Measurements from ENCODE around the gene STX18.

The STX18 gene

DNA sequence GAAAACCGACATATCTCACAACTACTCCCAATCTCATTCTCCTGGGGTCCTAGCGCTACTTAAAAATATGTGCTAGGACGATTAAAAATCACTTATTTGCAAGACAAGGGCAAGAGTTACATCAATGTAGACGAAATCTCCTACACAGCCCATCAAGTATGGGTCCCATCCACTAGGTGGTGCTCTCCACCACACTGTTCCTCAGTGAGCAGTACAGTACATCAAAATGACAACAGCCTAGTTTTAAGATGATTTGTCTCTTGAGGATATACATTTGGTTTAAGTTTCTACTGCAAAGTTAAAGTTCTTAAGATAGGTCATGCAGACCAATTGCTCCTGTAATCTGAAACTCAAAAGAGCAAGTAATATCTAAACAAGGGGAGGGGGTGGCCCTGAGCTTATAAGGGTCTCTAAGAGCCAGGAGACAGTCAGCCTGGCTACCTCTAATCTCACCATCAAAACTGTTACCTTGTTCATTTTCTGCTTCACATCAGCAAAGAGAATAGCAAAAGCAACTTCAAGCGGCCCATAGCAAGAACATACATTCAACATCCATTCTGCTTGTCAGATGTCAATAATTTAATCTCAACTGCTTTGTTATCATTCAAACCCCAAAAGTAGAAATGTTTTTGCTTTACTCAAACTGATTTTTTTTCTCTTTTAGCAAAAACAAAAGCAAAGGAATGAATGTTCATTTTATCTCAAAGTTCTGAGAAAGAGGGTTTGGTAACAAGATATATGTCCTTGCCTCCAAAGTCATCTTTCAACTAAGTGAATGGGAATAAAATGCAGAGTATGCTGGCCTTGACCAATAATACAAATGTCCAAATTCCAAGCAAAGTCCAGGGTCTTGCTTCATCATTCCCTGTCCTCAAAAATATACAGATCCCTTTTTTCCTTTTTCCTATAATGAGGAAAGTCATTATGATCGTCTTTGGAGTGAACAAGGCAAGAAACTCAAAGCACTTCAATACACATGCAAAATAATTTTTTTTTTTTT, 53.1 kb downstream of the STX18 start:
- peaks cover 7% of the 10 kb centered on the region for H3K27me3 Mint-ChIP-seq (ENCODE audit: low read depth, poor library complexity)
- H3K36me3 Mint-ChIP-seq (ENCODE audit: low read depth), result no peaks in the 10 kb centered on the region
- H3K27ac Mint-ChIP-seq, result no peak overlapping the region
- peak; percentile 75 for DNase-seq
- H3K9me3 Mint-ChIP-seq, result no peaks in the 10 kb centered on the region
- H3K4me3 Mint-ChIP-seq, result no peak overlapping the region
- peaks cover 12% of the 10 kb centered on the region for H3K4me1 Mint-ChIP-seq
- TF ChIP-seq, protein P1, sequence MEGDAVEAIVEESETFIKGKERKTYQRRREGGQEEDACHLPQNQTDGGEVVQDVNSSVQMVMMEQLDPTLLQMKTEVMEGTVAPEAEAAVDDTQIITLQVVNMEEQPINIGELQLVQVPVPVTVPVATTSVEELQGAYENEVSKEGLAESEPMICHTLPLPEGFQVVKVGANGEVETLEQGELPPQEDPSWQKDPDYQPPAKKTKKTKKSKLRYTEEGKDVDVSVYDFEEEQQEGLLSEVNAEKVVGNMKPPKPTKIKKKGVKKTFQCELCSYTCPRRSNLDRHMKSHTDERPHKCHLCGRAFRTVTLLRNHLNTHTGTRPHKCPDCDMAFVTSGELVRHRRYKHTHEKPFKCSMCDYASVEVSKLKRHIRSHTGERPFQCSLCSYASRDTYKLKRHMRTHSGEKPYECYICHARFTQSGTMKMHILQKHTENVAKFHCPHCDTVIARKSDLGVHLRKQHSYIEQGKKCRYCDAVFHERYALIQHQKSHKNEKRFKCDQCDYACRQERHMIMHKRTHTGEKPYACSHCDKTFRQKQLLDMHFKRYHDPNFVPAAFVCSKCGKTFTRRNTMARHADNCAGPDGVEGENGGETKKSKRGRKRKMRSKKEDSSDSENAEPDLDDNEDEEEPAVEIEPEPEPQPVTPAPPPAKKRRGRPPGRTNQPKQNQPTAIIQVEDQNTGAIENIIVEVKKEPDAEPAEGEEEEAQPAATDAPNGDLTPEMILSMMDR (IDR thresholded peaks at IDR 0.05), result peak; percentile 94

GRCh38 chr4:4486969-4487368, 54.9 kb downstream of the STX18 start:
- Mint-ChIP-seq H3K4me1 (peaks cover 19% of the 10 kb centered on the region), H3K27me3 (ENCODE audit: low read depth, poor library complexity) (peaks cover 12% of the 10 kb centered on the region), H3K9me3 (no peaks in the 10 kb centered on the region), H3K4me3 (no peak overlapping the region), H3K36me3 (ENCODE audit: low read depth) (no peaks in the 10 kb centered on the region), H3K27ac (no peak overlapping the region)
- DNase-seq, result no peak
- TF ChIP-seq, protein P1 (IDR thresholded peaks at IDR 0.05), result no peak

DNA sequence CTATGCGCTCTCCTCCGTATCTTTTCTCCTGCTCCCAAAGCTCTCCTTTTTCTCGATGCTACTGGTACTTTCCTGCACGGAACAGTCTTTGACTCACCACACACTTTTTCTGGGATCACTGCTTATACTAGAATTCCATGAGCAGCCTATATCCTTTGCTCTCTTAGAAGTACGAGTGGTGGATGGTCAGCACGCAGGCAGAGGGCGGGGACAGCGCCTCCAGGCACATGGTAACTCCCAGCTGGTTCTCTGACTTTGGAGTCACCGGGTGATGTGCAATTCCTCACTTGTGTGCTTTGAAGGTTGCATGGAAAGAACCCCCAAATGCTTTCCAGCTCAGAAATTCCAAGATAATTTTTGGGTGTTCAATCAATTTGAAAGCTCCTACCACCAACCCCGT, 56.0 kb downstream of the STX18 start:
- Mint-ChIP-seq H3K27ac (no peak overlapping the region), H3K9me3 (no peaks in the 10 kb centered on the region), H3K4me3 (no peak overlapping the region), H3K4me1 (peaks cover 30% of the 10 kb centered on the region), H3K36me3 (ENCODE audit: low read depth) (no peaks in the 10 kb centered on the region), H3K27me3 (ENCODE audit: low read depth, poor library complexity) (peaks cover 12% of the 10 kb centered on the region)
- TF ChIP-seq, protein P1 (IDR thresholded peaks at IDR 0.05), result no peak
- DNase-seq, result no peak

DNA sequence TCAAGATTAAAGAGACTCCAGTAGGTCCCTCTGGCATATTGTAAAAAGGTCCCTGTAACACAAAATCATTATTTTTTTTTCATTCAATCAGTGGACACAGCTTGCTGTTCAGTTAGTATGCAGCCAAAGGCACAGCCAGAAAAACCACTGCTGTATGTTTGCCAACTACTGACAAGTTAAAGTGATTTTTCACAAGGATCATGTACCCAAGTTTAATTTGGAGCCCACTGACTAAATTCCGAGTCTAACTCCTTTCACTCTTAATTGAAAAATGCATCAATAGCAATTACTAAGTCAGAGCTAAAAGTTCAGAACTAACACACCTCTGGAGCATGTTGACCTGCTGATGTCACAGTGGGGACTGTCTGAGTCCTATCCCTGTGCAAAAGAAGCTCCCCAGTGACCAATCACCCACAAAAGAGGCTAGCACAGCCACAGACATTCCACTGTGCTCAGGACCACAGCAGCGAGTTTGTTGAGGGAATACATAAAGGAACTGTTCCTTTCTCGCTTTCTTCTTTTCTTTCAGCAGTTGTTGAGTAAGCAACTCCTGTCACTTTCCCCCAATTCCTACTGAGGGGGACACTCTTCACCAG, 60.4 kb downstream of the STX18 start:
- H3K36me3 Mint-ChIP-seq (ENCODE audit: low read depth), result no peaks in the 10 kb centered on the region
- no peaks in the 10 kb centered on the region for H3K9me3 Mint-ChIP-seq
- H3K4me1 Mint-ChIP-seq, result peaks cover 31% of the 10 kb centered on the region
- H3K4me3 Mint-ChIP-seq, result peak overlapping the region; percentile 24
- no peak for DNase-seq
- peak overlapping the region; percentile 37 for H3K27ac Mint-ChIP-seq
- peaks cover 8% of the 10 kb centered on the region for H3K27me3 Mint-ChIP-seq (ENCODE audit: low read depth, poor library complexity)
- TF ChIP-seq, protein P1 (IDR thresholded peaks at IDR 0.05), result no peak

- H3K27ac Mint-ChIP-seq, result peak overlapping the region; percentile 74
- TF ChIP-seq, protein P1 (IDR thresholded peaks at IDR 0.05), result peak; percentile 47
- DNase-seq, result no peak
- peaks cover 30% of the 10 kb centered on the region for H3K4me1 Mint-ChIP-seq
- H3K9me3 Mint-ChIP-seq, result no peaks in the 10 kb centered on the region
- peaks cover 8% of the 10 kb centered on the region for H3K27me3 Mint-ChIP-seq (ENCODE audit: low read depth, poor library complexity)
- peak overlapping the region; percentile 21 for H3K4me3 Mint-ChIP-seq
- H3K36me3 Mint-ChIP-seq (ENCODE audit: low read depth), result no peaks in the 10 kb centered on the region
Observed at GRCh38 chr4:4480685-4481398, 61.0 kb downstream of the STX18 start.

Measured in nephron progenitor cell (in vitro differentiated cells).